Kidney epithelial cell (primary cell): ENCODE results near the gene DVL1. TPM values are rescaled to one million over a fixed set of nuclear protein-coding genes. Genes with fewer than 3 reads are reported as not detected.
A peak's percentile ranks its signal among the peaks of the same experiment; 100 is the strongest.

Experiments
- DNase-seq: peaks from one replicate; pipeline ENCODE4 v3.0.0-alpha.2; 2010; ENCODE audit warnings: low read depth
- H3K27me3 ChIP-seq: 2 replicates; pipeline ENCODE4 v1.6.0; 2011; ENCODE audit warnings: low read length; ENCODE audit not compliant: control insufficient read depth, insufficient read depth
- H3K36me3 ChIP-seq: 2 replicates; pipeline ENCODE4 v1.5.1; 2011; ENCODE audit warnings: low read length; ENCODE audit not compliant: control insufficient read depth, insufficient read depth
- H3K4me3 ChIP-seq: 2 replicates; pipeline ENCODE4 v1.5.1; 2011; ENCODE audit warnings: low read depth, mild to moderate bottlenecking, control low read depth, low read length
- CTCF ChIP-seq: IDR thresholded peaks from 2 replicates; pipeline ENCODE4 v1.5.1; 2011; ENCODE audit warnings: mild to moderate bottlenecking, moderate library complexity, low read length, control low read depth, inconsistent platforms; ENCODE audit not compliant: insufficient read depth, poor library complexity, severe bottlenecking
- total RNA-seq: library from RNA; depleted of rRNA; stranded (reverse); fragments of >200 nt; gene quantifications from 2 replicates; pipeline ENCODE4 v1.2.3, GENCODE V29; 2015

The DVL1 gene
- total RNA-seq, 1 donor from 2014 or later, result 87.3 TPM

DNA sequence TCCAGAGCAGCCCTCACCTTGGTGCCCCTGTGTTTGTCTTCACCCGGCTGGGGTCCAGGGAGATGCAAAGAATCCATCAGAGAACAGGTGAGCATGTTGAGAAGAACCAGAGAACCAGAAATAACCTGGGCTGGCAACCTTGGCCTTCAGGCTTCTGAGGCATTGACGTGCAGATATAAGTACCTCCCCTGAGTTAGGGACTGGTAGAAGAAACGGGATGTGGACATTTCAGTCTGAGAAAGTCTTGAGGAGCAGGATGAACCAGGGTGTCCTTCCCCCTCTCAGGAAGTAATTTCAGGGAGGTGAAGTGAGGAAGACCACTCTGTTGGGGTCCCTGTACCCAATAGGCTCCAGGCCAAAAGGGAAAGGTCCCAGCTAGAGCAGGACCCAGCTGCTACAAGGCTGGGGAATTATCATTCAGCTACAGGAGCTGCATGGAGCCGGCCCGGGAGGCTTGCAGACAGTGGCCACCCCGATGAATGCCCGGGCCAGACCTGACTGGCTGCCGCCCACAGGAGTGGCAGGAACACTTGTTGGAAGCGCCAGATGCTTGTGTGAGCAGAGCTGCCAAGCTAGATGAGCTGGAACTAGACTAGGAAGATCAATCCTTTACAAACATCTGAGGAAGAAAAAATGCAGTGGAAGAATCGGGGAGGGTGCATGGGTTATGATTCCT is 27.5 kb upstream of the DVL1 start:
- no peaks in the 10 kb centered on the region for H3K36me3 ChIP-seq
- H3K4me3 ChIP-seq, result no peak overlapping the region
- DNase-seq, result no peak
- TF ChIP-seq CTCF, result no peak
- H3K27me3 ChIP-seq, result no peaks in the 10 kb centered on the region

GRCh38 chr1:1374929-1375662 is 25.9 kb upstream of the DVL1 start, which contains the start of gene AURKAIP1:
AURKAIP1 (minus strand) TSS chr1:1375207; CDS start chr1:1374756, 451 bp downstream.
- peak; percentile 99 for DNase-seq
- H3K4me3 ChIP-seq, result peak within 1 kb of the TSS; percentile 96
- H3K27me3 ChIP-seq, result no peaks in the 10 kb centered on the region
- peak; percentile 17 for TF ChIP-seq CTCF
- no peaks in the 10 kb centered on the region for H3K36me3 ChIP-seq

GRCh38 chr1:1374589-1374928 is 25.3 kb upstream of the DVL1 start:
- no peak for DNase-seq
- Histone ChIP-seq H3K27me3 (no peaks in the 10 kb centered on the region), H3K4me3 (peak overlapping the region; percentile 96), H3K36me3 (no peaks in the 10 kb centered on the region)
- no peak for TF ChIP-seq CTCF

- no peak for TF ChIP-seq CTCF
- H3K4me3 ChIP-seq, result peak overlapping the region; percentile 96
- no peak for DNase-seq
- no peaks in the 10 kb centered on the region for H3K27me3 ChIP-seq
- H3K36me3 ChIP-seq, result no peaks in the 10 kb centered on the region
Measured at GRCh38 chr1:1373815-1374588, 24.8 kb upstream of the DVL1 start.

GRCh38 chr1:1373051-1373814 is 24.0 kb upstream of the DVL1 start:
- Histone ChIP-seq H3K4me3 (no peak overlapping the region), H3K27me3 (no peaks in the 10 kb centered on the region), H3K36me3 (no peaks in the 10 kb centered on the region)
- DNase-seq, result no peak
- TF ChIP-seq CTCF, result no peak
